IPS-18a (cell line): ENCODE data around the gene DCTD.

Experiments used
- H3K27ac ChIP-seq: one replicate; pipeline ENCODE4 v1.5.1; 2013; ENCODE audit warnings: low read length
- H3K27me3 ChIP-seq: one replicate; pipeline ENCODE4 v1.6.1; 2013; ENCODE audit warnings: mild to moderate bottlenecking, low read length; ENCODE audit not compliant: control insufficient read depth, insufficient read depth
- H3K36me3 ChIP-seq: one replicate; pipeline ENCODE4 v1.6.1; 2013; ENCODE audit warnings: low read depth, low read length; ENCODE audit not compliant: control insufficient read depth
- H3K4me1 ChIP-seq: one replicate; pipeline ENCODE4 v1.6.1; 2013; ENCODE audit warnings: low read depth, low read length; ENCODE audit not compliant: control insufficient read depth
- H3K4me3 ChIP-seq: one replicate; pipeline ENCODE4 v1.5.1; 2013; ENCODE audit warnings: low read length
- H3K9ac ChIP-seq: one replicate; pipeline ENCODE4 v1.6.1; 2013; ENCODE audit warnings: mild to moderate bottlenecking, low read length, moderate library complexity
- H3K9me3 ChIP-seq: one replicate; pipeline ENCODE4 v1.6.1; 2013; ENCODE audit warnings: low read depth, low read length; ENCODE audit not compliant: control insufficient read depth

DCTD gene

DNA sequence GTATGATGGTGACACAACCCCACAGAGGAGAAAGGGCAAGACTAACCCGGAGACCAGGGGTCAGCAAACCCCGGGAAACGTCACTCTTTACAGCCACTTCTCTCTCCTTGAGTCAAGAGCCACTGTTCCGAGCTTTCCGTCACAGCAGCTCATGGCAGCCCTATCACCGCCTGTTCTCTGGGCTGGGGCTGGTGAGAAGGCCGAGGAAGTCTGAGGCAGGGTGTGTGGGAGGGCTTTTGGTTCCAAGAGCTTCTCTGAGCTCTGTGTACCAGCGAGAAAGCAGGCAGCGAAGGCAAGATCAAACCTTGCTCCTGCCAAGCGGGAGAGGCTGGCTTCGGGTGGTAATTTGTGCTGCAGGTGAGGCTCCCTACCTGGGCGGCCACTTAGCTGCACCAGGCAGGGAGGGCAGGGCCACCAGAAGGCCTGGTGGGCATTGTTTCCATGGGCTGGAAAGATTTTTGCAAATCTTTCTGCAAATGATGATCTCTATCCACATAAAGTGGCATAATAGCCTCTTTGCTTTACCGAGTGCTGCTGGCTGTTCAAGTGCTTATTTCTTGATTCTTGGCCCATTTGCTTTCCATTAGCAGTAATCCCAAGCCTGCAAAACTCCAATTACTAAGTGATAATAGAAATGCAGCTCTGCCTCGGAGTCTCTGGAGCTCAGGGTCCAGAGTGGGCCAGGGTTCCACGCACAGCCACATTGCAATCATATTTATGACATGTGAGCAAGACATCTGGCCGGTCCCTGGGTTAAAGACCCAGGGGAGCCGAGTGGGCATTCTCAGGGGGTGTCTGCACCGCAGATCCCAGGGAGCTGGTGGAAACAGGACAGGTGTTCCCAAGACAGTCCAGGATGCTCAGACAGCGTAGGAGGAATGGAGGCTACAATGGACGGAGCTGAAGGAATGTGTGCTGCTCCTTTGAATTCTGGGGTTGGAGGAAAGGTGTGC, 41.5 kb downstream of the DCTD start:
- no peaks in the 10 kb centered on the region for H3K36me3 ChIP-seq
- no peak overlapping the region for H3K27ac ChIP-seq
- H3K4me1 ChIP-seq, result no peaks in the 10 kb centered on the region
- H3K9ac ChIP-seq, result no peak overlapping the region
- no peak overlapping the region for H3K4me3 ChIP-seq
- no peaks in the 10 kb centered on the region for H3K9me3 ChIP-seq
- no peaks in the 10 kb centered on the region for H3K27me3 ChIP-seq

DNA sequence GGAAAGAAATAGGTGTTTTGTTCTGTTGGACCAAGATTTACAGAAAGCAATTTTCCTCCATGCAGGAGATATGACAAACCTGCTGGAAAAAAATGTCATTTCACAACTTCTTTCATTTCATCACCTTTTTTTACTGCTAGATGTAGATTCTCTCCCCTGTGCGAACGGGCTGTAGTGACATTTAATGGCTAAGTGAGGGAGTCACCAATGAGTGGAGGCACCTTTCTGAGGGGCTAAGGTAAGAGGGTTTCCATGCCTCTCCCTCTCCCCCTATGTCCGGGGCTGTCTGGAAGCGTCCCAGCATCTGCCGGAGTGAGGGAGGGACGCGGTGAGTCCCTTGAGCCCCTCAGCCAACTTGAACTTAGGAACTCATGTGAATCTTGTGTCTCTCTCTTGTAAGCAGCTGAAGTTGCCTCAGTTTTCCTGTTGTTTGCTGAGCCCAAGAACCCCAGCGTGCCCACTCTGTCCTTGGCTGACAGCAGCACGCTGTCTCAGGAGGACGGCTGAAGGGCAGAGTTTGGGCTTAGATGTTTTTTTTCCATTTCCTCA, 42.3 kb downstream of the DCTD start:
- H3K4me1 ChIP-seq, result no peaks in the 10 kb centered on the region
- H3K9ac ChIP-seq, result no peak overlapping the region
- H3K36me3 ChIP-seq, result no peaks in the 10 kb centered on the region
- no peaks in the 10 kb centered on the region for H3K9me3 ChIP-seq
- H3K27ac ChIP-seq, result no peak overlapping the region
- H3K4me3 ChIP-seq, result no peak overlapping the region
- H3K27me3 ChIP-seq, result no peaks in the 10 kb centered on the region

- Histone ChIP-seq H3K27ac (no peak overlapping the region), H3K9me3 (no peaks in the 10 kb centered on the region), H3K27me3 (no peaks in the 10 kb centered on the region), H3K4me1 (no peaks in the 10 kb centered on the region), H3K9ac (no peak overlapping the region), H3K4me3 (no peak overlapping the region), H3K36me3 (no peaks in the 10 kb centered on the region)
Observed at GRCh38 chr4:182874304-182874751, 42.9 kb downstream of the DCTD start.

DNA sequence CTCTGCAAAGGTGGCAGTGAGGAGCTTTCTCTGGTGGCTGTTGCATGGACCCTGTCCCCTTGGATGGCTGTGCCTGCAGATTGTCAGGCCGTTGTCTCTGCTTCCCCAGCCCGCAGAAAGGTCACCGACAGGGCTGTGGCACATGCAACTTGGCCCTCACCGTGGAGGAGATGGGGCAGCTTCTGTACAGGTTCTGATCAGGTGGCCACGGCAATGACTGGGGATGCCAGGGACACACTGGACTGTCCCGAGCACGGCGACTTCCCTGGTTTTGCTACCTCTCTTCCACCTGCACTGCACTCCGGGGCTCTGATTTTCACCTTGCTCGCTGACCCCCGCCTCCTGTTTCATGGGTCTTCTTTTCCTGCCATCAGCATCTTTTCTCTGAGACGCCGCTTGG, 43.5 kb downstream of the DCTD start:
- H3K9me3 ChIP-seq, result no peaks in the 10 kb centered on the region
- H3K9ac ChIP-seq, result no peak overlapping the region
- no peak overlapping the region for H3K4me3 ChIP-seq
- H3K36me3 ChIP-seq, result no peaks in the 10 kb centered on the region
- no peak overlapping the region for H3K27ac ChIP-seq
- H3K4me1 ChIP-seq, result no peaks in the 10 kb centered on the region
- H3K27me3 ChIP-seq, result no peaks in the 10 kb centered on the region

GRCh38 chr4:182873289-182873688, 43.9 kb downstream of the DCTD start:
- H3K4me1 ChIP-seq, result no peaks in the 10 kb centered on the region
- H3K27ac ChIP-seq, result no peak overlapping the region
- H3K27me3 ChIP-seq, result no peaks in the 10 kb centered on the region
- H3K4me3 ChIP-seq, result no peak overlapping the region
- no peaks in the 10 kb centered on the region for H3K36me3 ChIP-seq
- no peaks in the 10 kb centered on the region for H3K9me3 ChIP-seq
- H3K9ac ChIP-seq, result no peak overlapping the region

DNA sequence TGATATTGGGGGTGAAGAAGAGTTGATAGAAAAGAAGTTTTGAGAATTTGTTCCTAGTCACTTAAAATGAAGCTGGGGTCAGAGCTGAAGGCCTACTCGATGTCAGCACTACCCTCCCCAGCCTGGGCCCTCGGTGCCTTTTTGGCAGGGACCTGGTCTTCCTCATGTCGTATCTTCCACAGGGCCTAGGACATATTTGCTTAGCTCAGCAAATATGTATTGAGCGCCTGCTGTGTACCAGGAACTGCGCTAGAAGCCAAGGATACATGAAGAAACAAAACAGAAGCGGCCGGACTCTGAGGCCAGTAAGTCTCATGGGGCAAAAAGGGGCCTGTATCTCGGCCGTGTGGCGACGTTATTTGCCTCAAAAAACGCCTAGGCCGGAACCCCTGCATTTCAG, 44.3 kb downstream of the DCTD start:
- H3K36me3 ChIP-seq, result no peaks in the 10 kb centered on the region
- H3K27ac ChIP-seq, result no peak overlapping the region
- no peak overlapping the region for H3K4me3 ChIP-seq
- H3K4me1 ChIP-seq, result no peaks in the 10 kb centered on the region
- H3K9ac ChIP-seq, result no peak overlapping the region
- no peaks in the 10 kb centered on the region for H3K27me3 ChIP-seq
- H3K9me3 ChIP-seq, result no peaks in the 10 kb centered on the region

DNA sequence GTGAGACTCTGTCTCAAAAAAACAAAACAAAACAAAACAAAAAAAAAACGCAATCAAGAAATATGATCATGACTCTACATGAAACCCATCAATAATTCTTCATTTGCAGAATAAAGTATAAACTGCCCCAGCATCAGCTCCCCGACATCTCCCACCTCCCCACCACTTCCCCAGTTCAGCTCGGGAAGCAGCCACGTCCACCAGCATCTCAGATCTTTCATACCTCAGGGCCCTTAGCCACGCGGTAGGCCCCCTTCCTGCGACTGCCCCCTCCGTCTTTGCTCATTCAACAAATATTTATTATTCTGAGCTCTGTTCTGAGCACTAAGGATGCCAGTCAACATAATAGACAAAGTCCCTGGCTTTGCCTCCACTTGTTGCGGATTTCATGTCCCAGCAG, 45.6 kb downstream of the DCTD start:
- Histone ChIP-seq H3K36me3 (no peaks in the 10 kb centered on the region), H3K27me3 (no peaks in the 10 kb centered on the region), H3K9me3 (no peaks in the 10 kb centered on the region), H3K4me3 (no peak overlapping the region), H3K4me1 (peaks cover 5% of the 10 kb centered on the region), H3K27ac (no peak overlapping the region), H3K9ac (no peak overlapping the region)

DNA sequence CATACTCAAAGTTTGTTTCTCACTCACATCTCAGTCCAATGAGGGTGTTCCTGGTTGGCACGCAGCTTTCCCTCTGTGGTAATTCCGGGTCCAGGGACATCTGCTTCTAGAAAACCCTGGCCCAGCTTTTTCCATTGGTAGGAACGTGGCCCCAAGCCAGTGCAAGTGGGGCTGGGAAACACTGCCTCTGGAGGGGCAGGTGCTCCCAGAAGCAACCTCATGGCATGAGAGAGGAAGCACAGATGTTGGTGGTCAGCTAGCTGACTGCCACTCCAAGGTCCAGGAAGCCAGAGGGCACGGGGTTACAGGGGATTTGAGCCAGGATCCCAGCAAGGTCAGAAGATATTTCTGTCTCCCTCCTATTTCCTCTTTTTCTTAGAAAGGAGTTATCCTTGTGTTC, 47.5 kb downstream of the DCTD start:
- Histone ChIP-seq H3K27ac (no peak overlapping the region), H3K4me3 (no peak overlapping the region), H3K9me3 (no peaks in the 10 kb centered on the region), H3K9ac (no peak overlapping the region), H3K36me3 (no peaks in the 10 kb centered on the region), H3K4me1 (peaks cover 14% of the 10 kb centered on the region), H3K27me3 (no peaks in the 10 kb centered on the region)

DNA sequence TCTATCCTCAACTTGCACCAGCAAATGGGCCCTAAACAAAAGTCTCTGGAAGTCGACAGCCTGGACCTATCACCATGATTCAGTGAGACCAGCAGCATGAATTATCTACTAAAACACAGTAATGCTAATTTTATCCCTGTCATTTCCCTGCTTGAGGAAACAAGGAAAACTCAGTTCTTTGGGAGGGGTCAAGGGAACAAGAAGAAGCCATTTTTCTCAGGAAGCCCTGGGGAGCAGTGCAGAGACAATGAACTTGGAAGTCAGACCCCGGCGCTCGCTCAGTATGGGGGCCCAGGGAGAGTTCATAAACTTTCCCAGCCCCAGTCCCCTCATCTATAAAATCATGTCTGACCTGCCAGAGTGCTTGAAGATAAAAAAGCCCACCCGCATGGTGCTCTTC, 50.4 kb downstream of the DCTD start:
- Histone ChIP-seq H3K27me3 (no peaks in the 10 kb centered on the region), H3K4me3 (no peak overlapping the region), H3K9ac (no peak overlapping the region), H3K9me3 (no peaks in the 10 kb centered on the region), H3K4me1 (peaks cover 14% of the 10 kb centered on the region), H3K36me3 (no peaks in the 10 kb centered on the region), H3K27ac (no peak overlapping the region)

- Histone ChIP-seq H3K9me3 (no peaks in the 10 kb centered on the region), H3K4me1 (peaks cover 14% of the 10 kb centered on the region), H3K36me3 (no peaks in the 10 kb centered on the region), H3K27me3 (no peaks in the 10 kb centered on the region), H3K27ac (no peak overlapping the region), H3K9ac (no peak overlapping the region), H3K4me3 (no peak overlapping the region)
Observed at GRCh38 chr4:182863501-182863900, 53.7 kb downstream of the DCTD start.

GRCh38 chr4:182862921-182863320, 54.3 kb downstream of the DCTD start:
- Histone ChIP-seq H3K9me3 (no peaks in the 10 kb centered on the region), H3K9ac (no peak overlapping the region), H3K4me1 (peaks cover 14% of the 10 kb centered on the region), H3K36me3 (no peaks in the 10 kb centered on the region), H3K27me3 (no peaks in the 10 kb centered on the region), H3K4me3 (no peak overlapping the region), H3K27ac (no peak overlapping the region)
